ENCODE results near the gene RYR2. TPM values are rescaled to one million over a fixed set of nuclear protein-coding genes. Genes with fewer than 3 reads are reported as not detected.

Gene RYR2
- total RNA-seq, 1 experiment from 2014 or later, result 0.27 TPM

DNA sequence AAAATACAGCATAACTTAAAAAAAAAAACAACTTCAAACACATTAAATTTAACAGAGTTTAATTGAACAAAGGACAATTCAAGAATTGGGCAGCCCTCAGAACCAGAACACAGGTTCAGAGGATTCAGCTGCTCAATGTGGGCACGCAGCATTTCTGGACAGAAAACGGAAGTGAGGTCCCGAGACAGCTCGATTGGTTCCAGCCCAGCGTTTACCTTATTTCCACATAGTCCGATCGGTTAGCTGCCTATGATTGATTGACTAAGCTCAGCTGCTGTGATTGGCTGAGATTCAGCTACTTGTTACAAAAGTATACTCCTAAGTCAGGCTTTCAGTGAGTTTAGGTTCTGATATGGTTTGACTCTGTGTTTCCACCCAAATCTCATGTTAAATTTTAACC is 815.5 kb downstream of the RYR2 start:
- no peak for DNase-seq (ENCODE audit: low read depth)

DNA sequence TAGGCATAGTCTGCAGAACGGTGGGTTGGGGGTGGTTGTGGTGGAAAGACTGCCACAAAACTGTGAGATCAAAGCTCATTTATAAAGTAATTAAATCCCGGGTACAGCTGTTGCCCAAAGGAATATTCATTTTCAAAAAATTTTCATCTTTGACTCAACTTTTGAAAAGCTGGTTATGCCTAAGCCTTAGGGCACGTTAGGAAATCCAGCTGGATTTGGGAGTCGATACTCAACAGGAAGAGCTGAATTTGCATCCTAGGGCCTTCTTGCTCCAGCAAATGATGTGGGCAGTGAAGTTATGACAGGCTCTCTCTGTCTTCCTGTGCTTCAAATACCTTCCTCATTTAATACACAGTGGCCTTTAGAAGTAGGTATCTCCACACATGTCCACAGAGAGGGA is 817.0 kb downstream of the RYR2 start:
- DNase-seq (ENCODE audit: low read depth), result no peak

DNA sequence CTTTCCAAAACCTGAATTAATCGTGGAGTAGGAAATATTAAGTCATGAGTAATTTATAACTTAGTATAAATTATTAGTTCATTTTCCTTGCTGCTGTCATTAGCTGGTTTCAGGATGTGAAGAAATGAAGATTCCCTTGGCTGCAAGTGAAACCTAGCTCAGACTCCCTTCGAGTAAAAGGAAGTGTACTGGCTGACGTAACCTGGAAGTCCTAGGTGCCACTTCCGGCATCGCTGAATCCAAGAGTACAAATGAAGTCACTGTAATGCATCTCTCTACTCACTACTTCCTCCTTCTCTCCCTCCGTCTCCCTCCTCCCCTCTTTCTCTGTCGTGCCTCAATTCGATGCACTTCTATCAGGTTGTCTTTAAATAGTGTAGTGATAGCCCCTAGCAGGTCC is 820.0 kb downstream of the RYR2 start:
- no peak for DNase-seq (ENCODE audit: low read depth)

GRCh38 chr1:237863234-237863633 is 821.2 kb downstream of the RYR2 start:
- no peak for DNase-seq (ENCODE audit: low read depth)

DNA sequence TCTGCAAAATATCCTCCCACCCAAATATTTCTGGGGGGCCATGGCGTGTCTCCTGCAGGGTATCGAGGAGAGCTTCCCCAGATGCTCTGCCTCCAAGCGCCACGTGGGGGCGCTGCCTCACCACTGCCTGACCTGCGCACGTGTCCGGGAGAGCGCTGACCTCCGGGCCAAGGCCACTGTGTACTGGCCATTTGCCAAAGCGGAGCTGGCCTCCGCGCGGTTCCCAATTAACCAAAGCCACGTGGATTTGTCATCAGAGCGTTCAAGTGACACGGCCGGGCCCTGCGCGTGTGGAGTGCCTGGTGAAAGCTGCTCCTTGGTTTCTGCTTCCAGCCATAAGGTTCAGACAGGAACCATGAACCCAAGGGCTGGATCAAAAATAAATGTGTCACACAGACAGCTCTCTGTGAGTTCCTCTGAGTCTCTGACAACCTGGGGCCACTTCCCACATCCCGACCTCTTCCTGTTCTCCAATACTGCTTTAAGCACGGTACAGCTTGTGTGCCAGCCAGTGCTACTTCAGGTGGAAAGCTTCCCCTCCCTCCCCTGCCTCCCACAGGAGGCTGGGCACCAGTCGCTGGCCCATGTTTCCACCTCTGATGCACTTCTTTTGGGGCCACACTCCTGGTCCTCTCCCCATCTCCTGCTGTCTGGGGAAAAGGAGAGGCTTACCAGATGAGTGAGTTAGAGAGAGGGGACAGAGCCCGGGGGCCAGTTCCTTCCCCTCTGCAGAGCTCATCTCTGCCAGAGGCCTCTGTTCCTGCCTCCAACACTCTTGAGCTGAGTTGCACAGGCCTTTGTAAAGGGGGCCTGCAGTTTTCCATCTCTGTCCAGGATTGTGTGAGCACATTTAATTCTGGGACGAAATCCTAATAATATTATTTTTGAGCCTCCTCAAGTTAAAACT is 822.6 kb downstream of the RYR2 start:
- DNase-seq (ENCODE audit: low read depth), result peak; percentile 42

- DNase-seq (ENCODE audit: low read depth), result no peak
Observed at GRCh38 chr1:237867380-237867888, 825.5 kb downstream of the RYR2 start.

- DNase-seq (ENCODE audit: low read depth), result no peak
Observed at GRCh38 chr1:237868817-237869600, 827.0 kb downstream of the RYR2 start.

- DNase-seq (ENCODE audit: low read depth), result peak; percentile 95
Observed at GRCh38 chr1:237873487-237874211, 831.7 kb downstream of the RYR2 start.

DNA sequence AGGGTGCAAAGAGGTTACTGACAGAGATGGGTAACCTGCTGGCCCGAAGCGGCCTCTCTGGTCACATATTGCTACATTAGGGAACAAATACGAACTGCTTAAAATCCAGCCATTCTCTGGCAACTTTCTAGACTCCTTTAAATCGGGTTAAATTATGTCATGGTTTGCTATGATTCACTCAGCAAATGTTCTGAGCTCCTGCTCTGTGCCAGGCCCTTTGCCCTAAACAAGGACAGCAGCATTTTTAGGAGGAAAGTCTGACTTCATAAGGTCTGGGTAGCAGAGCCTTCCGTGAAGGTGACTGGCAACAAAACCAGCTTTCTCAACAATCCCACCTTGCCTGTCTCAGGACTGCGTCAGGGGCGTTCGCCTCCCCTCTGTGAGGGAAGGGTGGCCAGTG is 833.3 kb downstream of the RYR2 start:
- peak; percentile 44 for DNase-seq (ENCODE audit: low read depth)

- DNase-seq (ENCODE audit: low read depth), result peak; percentile 8
Observed at GRCh38 chr1:237877631-237878030, 835.6 kb downstream of the RYR2 start.

DNA sequence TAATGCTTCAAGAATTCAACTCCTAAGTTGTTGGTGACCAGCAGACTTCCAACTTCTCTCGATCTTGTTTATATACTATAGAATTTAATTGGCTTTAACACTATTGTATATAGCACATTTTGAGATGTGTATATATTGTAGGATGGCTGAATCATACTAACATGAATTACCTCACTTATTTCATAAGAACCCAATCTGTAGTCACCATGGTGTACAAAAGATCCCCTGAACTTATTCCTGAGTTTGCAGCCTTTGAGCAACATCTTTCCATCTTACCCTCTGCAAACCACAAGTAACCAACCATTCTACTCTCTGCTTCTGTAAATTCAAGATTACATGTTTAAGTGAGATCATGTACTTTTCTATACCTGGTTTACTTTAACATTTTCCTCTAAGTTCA is 836.4 kb downstream of the RYR2 start:
- no peak for DNase-seq (ENCODE audit: low read depth)

DNA sequence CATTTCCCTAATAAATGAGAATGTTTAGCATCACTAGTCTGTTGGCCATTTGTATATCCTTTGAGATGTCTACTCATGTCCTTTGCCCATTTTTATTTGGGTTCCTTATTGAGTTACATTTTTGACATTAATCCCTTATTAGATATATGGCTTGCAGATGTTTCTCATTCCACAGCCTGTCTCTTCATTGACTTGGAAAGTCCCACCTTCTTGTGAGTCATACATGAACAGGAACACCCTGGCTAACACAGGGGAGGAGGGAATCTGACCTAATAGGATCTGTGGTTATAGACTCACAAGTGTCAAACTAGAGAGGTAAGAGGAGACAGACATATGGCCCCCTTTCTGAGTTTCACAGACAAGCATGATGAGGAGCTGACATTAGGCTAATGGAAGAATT is 837.2 kb downstream of the RYR2 start:
- peak; percentile 78 for DNase-seq (ENCODE audit: low read depth)

Other genes with a start within 250 kb of the RYR2 start
- gene MTR, start 246.9 kb upstream of the RYR2 start, total RNA-seq (2014; rRNA removed; shearing (Covaris generic)), result 11.5 and 15.0 TPM in 2 replicates
- not detected in 2 replicates for gene MT1HL1, start 37.7 kb upstream of the RYR2 start, total RNA-seq (2014; rRNA removed; shearing (Covaris generic))

Data from M059J (cell line).